HG03558 (cell line): ENCODE results near the gene JKAMP.

Experiments
- ATAC-seq: cut with Tn5 transposase; IDR thresholded peaks from one replicate; pipeline ENCODE4 v1.9.1; 2021; ENCODE audit warnings: moderate number of reproducible peaks; ENCODE audit not compliant: unreplicated experiment; ENCODE audit errors: extremely low read depth

Gene JKAMP

DNA sequence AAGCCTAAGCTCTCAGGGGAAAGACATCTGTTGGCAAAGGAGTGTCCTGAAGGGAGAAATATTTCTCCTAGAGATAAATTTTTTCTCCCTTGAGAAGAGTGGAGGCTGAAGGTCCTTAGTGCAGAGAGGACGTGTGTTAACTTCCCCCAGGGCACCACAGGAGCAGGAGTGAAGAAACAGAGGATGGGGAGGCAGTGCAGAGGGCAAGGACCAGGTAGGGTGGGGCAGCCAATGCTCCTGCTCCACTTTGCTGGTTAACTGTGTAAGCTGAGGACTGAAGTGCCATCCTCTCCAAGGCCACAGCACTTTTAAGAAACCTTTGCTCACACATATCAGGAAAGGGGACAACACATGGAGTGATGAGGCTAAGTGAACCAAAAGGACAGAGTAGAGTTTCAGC, 4.2 kb upstream of the JKAMP start:
- ATAC-seq = no peak

DNA sequence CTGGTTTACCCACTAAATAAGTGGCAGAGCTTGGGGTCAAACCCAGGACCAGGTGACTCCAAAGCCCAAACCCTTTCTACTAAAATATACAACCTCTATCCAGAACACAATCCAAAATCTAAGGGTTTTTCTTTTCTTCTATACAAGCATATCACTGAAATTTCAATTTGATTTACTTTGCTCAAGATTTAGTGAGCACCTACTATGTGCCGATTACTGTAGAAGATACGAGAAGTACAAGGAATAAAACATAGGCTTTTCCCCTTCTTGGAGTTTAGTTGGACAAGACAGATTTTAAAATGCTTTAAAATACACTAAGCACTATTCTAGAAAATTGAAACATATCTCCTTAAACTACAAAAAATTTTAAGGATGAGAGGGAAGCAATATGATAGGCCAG, 2.9 kb upstream of the JKAMP start:
- ATAC-seq = no peak

DNA sequence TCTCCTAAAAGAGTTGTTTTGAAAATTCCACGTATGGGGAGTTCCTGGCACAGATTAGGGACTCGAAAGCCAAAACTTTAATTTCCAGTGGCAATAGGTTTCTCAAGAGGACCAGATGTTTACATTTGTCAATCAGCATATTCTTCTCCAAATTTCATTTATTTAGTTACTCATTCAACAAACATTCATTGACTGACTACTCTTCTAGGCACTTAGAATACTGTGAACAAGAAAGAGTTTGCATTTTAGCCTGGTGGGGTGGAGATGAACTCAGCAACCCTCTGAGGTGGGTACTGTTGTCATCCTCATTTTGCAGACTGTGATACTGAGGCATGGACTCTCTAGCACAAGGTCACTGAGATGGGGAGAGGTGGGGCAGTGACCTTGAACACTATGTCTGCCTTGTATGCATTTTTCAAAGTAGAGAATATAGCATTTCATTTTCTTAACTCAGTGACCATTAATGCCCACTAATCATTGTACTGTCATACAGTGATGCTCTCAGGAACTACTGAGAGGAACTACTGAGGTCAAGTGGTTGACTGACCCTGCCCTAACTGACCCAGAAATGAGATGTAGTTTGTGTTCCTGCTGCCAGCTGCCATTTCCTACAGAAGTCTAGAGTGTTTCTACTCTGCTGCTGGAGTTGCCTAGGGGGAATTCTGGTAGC, 2.3 kb upstream of the JKAMP start:
- ATAC-seq = no peak

DNA sequence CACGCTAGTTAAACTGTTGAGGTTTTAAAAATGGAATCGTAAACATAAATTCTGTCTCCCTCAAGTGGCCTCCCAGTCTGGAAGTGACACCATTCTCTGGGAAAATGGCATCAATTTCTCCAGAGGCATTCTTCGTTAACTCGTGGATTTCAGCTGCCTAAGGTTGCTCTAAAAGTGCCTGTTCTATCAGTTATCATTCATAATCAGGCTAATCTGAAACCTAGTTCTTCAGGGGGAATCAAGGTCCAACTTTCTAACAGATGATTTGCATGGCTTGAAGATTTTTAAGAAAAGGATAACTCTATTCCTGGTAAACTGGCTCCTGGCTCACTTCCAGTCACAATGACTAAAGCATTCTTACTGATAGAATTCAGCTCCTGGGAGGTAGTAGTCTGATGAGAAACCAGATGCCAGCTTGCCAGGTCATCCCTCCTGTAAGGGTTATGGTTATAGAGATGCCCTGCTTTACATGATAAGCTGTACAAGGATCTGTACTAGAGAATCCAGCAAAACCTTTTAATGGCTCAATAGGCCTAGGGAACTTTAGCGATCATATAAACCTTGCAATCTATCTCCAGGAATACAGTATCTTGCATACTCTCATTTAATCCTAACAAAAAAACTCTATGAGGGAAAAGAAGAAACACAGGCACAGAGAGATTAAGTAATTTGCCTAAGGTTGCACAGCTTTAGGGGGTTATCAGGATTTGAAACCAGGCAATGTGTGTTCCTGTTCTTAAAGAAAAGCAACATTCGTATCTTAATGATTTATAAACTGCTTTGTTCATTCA, 1.6 kb upstream of the JKAMP start:
- no peak for ATAC-seq

DNA sequence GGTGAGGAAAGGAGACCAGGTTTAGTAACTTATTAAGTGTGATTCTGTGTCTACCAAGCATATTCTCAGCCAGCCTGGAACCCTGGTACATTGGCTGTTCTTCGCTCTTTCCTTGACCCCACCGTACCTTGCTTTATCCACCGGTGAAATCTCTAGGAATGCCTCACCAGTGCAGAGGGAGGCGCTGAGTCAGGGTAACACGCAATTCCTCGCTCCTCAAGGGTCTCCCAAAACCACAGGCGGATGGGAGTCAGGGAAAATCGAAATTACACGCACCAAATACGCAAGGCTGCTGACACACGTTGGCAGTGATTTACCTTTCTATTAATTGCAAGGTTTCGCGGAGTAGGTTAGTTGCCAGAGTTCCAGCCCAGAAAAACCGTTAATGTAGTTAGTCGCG, 954 bp upstream of the JKAMP start:
- no peak for ATAC-seq

DNA sequence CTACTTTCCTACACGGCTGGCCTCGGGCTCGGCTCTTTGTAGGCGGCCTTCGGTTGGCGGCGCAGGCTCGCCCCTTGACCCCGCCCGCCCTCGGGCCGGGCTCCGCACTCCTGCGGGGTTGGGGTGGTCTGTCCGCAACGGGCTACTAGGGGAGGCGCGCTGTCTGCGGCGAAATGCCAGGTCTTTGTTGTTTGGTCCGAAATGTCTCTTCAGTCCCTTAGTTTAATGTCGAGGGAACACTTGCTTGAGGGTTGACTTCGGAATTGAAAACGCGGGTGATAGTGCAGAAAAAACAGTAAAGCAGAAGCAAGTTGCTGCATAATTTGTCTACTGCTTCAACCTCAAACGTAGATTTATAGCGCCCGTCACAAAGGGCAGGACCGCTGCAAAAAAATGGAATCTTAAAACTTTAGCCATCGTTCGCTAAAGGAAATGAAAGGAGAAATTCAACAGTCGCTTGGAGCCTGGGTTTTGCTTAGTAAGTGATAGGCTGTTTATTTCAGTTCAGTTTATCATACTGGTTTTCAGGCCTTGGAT, 390 bp downstream of the JKAMP start:
- peak; percentile 19 for ATAC-seq

DNA sequence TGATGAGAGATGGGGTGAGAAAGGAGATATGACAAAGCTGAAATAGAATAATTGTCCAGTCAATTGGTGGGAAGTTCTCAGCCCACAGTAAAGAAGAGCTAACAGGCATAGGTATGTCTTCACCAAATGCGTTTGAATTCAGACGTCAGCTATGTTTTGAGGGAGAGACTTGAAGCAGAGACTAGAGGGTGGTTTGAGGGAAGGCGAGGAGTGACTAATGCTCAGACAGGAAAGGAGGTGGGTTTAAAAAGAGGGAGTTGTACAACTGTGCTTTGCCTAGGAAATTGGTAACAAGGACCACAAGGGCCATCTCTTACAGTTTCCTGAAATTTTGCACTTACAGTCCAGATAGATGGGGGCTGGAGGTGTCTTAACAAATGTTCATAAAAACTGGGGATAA, 6.4 kb downstream of the JKAMP start:
- ATAC-seq = no peak

DNA sequence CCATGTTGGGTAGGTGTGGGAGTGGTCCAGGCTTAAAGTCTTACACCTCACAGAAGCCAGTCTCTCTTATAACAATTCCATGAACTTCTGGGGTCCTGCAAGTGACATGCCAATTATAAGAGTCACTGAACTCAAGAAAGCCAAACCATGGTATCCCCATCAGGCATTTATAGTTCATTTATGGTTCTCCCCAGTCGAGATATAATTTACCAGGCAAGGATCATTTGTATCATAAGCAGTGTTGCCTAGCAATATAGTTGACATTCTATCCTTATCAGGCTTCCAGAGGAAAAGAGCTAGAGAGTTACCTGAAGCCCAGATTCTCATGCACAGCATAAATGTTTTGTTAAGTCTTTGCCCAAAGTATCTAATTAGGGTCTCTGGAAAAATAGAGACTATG, 8.1 kb downstream of the JKAMP start:
- no peak for ATAC-seq

DNA sequence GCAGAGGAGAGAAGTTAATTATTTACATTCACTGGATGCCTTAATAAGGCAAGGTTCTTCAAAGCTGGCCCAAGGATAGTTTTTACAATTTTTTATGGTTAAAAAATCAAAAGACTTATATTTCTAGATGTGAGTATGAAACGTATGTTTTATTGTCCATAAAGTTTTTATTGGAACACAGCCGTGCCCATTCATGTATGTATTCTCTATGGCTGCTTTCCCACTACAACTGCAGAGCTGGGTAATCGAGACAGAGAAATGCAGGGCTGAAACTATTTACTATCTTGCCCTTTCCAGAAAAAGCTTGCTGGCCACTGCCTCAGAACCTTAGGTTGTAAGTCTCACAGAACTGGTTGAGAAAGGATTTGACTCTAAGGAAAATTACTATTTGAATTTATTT, 16.4 kb downstream of the JKAMP start:
- ATAC-seq = no peak

DNA sequence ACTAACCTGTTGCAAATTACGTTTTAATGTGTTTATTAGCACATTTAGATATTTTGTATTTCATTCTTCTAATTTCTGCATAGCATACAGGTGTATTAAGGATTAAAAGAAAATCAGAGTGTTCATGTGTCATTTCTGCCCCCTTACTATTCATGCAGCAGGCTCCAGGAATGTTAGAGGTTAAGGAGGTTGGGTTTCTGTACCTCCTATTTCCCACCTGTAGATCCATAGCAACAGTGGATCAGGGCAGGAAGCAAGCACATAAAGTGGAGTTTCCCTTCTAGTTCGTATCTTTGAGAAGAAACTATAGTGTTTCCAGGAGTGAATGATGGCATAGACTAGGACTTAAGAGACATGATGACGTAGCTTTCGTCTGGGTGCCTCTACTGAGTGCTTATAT, 18.9 kb downstream of the JKAMP start:
- ATAC-seq = no peak

DNA sequence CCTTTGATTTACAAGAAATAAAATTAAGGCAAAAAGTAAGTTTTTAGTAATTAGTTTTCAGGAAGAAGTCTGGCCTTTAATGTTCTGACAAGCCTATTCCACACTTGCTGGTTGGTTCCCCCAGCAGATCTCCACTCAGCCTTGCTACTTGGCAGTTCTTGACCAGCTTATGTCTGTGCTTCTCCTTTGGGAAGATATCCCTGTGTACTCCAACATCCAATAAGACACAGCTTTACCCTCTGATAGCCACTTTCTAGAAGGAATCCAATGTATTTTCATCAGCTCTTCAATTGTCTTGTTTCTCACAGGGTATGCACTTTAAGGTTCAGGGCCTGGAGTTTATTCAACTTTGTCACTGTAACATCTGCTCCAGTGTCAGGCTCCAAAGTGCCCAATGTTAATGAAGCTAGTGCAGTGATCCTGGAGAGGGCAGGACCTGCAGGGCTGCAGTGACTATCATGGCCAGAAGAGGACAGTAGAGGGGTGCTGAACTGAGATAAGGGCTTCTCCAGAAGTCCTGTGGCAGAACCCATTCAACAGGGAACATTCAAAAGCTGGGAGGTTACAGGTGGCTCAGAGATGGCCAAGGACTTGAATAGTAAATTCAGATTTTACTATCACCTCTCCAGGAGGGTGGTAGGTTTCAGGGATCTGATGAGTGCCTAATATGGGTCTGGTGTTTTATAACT, 22.9 kb downstream of the JKAMP start:
- ATAC-seq = peak; percentile 54

DNA sequence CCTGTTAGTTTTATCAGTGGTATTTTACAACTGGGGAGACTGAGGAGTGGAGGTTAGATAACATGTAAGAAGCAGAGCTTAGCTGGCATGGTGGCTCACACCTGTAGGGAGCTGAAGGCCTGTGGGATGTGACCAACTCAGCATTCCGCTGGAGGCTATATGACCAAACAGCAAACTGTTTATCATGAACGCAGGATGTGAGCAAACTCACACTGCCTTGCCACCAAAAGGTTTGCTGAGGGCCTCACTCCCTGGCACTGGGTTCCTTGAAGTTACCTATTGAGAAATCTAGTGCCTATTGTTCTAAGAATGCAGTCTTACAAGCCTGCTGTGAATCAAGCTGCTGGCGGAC, 23.4 kb downstream of the JKAMP start:
- no peak for ATAC-seq

DNA sequence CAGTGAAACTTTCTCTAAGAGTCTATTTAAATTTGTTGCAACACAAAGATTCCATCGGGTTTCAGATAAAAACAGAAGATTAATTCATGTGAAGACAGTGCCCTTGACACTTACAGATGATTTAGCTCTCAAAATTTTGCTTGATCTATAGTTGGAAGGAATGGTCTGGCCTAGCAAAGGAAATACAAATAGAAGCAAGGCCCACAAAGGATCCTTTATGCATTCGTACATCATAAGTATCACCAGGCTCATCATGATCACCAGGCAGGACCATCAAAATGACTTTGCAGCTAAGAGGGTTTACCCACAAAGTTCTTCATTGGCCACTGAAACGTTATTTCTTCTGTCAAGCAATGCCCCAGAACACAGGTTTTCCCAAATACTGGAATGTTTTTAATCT, 24.8 kb downstream of the JKAMP start:
- ATAC-seq = no peak

DNA sequence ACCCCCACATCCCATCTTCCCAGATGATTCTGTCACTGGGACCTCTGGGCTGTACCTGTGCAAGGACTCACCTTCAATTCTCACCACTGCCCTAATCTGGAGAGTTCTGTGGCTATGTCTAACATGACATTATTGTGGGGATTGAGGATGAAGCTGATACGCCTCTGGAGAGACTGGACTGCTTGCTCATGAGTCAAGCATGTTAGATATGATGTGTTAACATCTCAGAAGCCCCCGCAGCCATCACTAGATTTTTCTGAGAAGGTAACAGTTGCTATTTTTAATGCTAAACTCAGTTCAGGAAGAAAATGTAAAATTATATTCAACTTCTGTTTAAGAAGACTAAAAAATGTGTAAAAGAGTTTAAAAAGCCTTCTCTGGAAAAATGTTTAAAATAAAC, 25.7 kb downstream of the JKAMP start:
- ATAC-seq = no peak

DNA sequence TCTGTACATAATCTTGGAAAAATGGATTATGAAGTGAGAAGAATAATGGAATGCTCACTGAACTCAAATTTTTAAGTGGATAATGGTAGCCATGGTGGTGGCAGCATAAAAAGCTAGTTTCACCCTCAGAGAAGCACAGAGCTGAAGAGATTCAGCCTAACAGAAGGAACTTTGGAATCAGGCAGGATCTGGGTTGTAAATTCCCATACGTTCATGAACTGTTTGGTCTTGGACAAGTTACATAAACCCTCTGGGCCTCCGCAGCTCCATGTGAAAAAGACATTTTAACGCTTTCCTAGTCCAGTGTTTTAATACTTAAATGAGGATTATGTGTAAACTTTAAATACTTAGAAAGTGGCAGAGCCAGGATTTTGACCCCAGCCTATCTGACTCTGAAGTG, 26.6 kb downstream of the JKAMP start:
- ATAC-seq = no peak

DNA sequence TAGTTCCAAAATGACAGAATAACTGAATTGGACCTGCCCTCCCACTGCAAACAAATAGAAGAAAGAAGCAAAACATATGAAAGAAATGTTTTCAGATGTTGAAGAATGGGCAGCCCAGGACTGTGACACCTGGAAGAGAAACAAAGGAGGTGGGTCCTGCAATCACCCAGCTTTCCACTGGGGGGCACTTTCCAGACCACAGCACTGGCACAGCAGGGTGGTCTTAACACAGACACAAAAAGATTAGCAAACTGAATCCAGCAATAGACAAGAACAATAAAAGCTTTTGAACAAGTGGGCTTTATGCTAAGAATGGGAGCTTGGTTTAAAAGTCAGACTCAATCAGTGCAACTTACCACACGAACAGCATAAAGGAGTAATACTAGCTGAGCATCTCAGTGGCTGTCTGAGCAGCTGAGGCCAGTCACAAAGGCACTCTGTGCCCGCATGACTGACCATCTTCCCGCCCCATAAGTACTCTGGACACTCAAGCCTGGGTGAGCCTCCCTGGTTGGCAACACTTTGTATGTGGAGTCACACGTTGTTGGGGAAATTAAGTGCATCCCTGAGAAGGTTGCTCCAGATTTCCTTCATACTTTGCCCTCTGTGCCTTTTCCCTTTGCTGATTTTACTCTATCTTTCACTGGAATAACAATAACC, 27.7 kb downstream of the JKAMP start:
- no peak for ATAC-seq

DNA sequence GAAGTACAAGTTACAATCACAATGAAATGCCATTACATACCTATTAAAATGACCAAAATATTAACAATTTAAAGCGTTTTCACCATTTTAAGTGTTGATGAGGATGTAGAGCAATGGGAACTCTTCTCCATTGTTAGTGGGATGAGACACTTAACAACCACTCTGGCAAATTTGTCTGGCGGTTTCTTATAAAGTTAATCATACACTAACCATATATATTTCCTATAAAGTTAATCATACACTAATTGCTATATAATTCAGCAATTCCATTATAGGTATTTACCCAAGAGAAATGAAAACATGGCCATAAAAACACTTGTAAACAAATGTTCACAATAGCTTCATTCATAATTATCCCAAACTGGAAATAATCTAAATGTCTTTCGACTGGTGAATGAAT, 35.9 kb downstream of the JKAMP start:
- no peak for ATAC-seq

DNA sequence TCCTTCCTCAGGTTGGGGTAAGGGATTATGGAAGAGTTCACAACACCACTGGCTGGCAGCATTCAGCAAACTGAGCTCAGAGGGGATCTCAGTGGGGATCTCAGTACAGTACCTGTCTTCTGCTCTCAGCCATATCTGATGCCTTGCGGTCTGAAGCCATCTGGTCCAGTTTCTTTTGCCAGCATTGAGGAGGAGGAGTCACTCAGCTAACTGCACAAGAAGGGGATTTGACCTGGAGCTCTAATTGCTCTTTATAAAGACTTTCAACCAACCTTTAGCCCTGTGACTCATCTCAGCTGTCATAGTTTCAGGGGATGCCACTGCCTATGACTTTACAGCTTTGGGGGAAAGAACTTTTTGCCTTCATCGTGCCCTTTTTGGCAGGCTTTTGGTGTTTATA, 44.9 kb downstream of the JKAMP start:
- no peak for ATAC-seq

DNA sequence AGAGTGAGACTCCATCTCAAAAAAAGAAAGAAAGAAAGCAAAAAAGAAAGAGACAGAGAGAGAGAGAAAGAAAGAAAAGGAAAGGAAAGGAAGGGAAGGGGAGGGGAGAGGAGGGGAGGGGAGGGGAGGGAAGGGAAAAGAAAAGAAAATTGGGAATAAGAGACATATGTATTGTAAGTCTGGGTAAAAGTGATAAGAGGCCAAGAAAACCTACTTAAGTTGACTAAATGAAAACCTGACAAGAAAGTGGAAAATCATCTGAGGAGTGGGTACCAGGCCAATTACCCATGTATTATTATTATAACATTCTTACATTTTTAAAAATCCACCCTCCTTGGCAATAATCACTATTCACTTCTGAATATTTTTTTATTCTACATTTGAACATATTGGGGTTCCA, 46.0 kb downstream of the JKAMP start:
- ATAC-seq = no peak

DNA sequence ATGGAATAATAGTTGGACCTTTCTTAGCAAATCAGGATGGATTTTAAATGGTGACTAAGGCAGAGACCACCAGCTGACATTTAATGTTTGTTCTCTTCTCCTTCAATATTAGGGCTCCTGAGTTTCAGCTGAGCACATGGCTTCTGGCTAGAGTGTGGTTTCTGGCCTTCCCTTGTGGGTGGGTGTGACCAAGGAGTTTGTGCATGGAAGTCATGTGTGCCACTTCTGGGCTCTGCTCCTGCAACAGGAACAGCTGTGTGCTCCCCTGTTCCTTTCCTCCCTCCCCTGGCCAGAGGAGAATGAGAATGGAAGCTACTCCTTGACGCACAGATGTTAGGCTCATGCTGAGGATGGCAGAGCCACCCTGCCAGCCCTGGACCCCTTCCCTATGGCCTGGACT, 48.1 kb downstream of the JKAMP start:
- ATAC-seq = no peak
